ENCODE results near the gene ARID3B. TPM values are rescaled to one million over a fixed set of nuclear protein-coding genes. Genes with fewer than 3 reads are reported as not detected.
A peak's percentile ranks its signal among the peaks of the same experiment; 100 is the strongest.

Gene ARID3B
- total and polyA plus RNA-seq, 2 of the 13 experiments (the other 11 are each of a cell fraction or from before 2014, with no cell fraction given): 5.3 to 12.8 TPM

- CTCF ChIA-PET (ENCODE audit: low intra/inter-chr PET ratio, low total read pairs): no interaction called here
- no TSS peak for BruUV-seq (replicated peaks)
- H3K27ac ChIP-seq (ENCODE audit: extremely low read length, insufficient read depth, low read length): no peak overlapping the region
Measured at GRCh38 chr15:74543043-74543422, 2.0 kb downstream of the ARID3B start.

More at GRCh38 chr15:74543043-74543422, 2.0 kb downstream of the ARID3B start:
- POLR2A ChIA-PET: no interaction called here
- Histone ChIP-seq H3K4me2 (ENCODE audit: low read depth, low read length) (0 out of 2 replicates have a peak overlapping the region, but pooled peaks have one; percentile 19), H2AFZ (ENCODE audit: low read length) (no peak overlapping the region), H4K20me1 (ENCODE audit: insufficient read depth, low read length) (peaks cover 27% of the 10 kb centered on the region), H3K9me3 (ENCODE audit: low read length) (no peaks in the 10 kb centered on the region), H3K36me3 (replicated peaks in 1 of 2; ENCODE audit: control insufficient read depth in 1 of 2, insufficient read depth in 2 of 2, low read length in 2 of 2) (peaks cover 0 to 5% of the 10 kb centered on the region in 2 experiments; a peak in 1 of 5 replicates), H3K27me3 (ENCODE audit: control insufficient read depth in 1 of 2, insufficient read depth in 2 of 2, low read length in 2 of 2) (no peaks in the 10 kb centered on the region; a peak in 1 of 5 replicates), H3K79me2 (ENCODE audit: insufficient read depth, low read length) (peaks cover 12% of the 10 kb centered on the region), H3K4me3 (replicated peaks in 1 of 3; ENCODE audit: insufficient read depth in 1 of 3, low read depth in 2 of 3, low read length in 3 of 3) (no peak overlapping the region), H3K9ac (ENCODE audit: insufficient read depth, low read depth, low read length) (no peak overlapping the region), H3K4me1 (ENCODE audit: insufficient read depth, low read length) (peaks cover 45% of the 10 kb centered on the region)
- FAIRE-seq: no peak
- DNase-seq (ENCODE audit: low spot score): no peak
- TF ChIP-seq ZNF543 (CRISPR knock-in tag; IDR thresholded peaks at IDR 0.05) (no peak), PHF21A (CRISPR knock-in tag; IDR thresholded peaks at IDR 0.05) (no peak), ZNF451 (CRISPR knock-in tag; IDR thresholded peaks at IDR 0.05) (no peak), ZNF17 (CRISPR knock-in tag; IDR thresholded peaks at IDR 0.05) (no peak), ATF2 (CRISPR knock-in tag; IDR thresholded peaks at IDR 0.05) (no peak), NR1H2 (CRISPR knock-in tag; IDR thresholded peaks at IDR 0.05; ENCODE audit: borderline replicate concordance, low read depth) (no peak), ZNF75D (CRISPR knock-in tag; IDR thresholded peaks at IDR 0.05; ENCODE audit: borderline replicate concordance) (no peak), REPIN1 (CRISPR knock-in tag; IDR thresholded peaks at IDR 0.05; ENCODE audit: borderline replicate concordance, low read depth) (no peak), ZBTB34 (CRISPR knock-in tag; IDR thresholded peaks at IDR 0.05) (no peak), TCF7L2 (IDR thresholded peaks at IDR 0.05; ENCODE audit: low read depth, low read length) (no peak), KMT2B (CRISPR knock-in tag; IDR thresholded peaks at IDR 0.05) (no peak), TRAFD1 (CRISPR knock-in tag; IDR thresholded peaks at IDR 0.05; ENCODE audit: borderline replicate concordance) (no peak), SNRNP70 (IDR thresholded peaks at IDR 0.05; ENCODE audit: low read depth, low read length) (no peak)
- in situ Hi-C loops (cut with HindIII; ENCODE audit: extremely low pct_ligation_motif_present, low pct_unique_long_range_greater_than_20kb) (loop anchor here (10.0 kb wide), 1 partner anchor 242 kb away; the partner anchor contains the start of gene CSK), intact Hi-C loops (cut with micrococcal nuclease; ENCODE audit: unreplicated experiment) (no loop called here)
- ATAC-seq: no peak
- WGBS (ENCODE audit: low lambda C conversion rate): 83% methylated on average over 3 of the region's 3 CpGs

All from HepG2 (cell line).